ENCODE measurements around the gene BTBD9. TPM values are rescaled to one million over a fixed set of nuclear protein-coding genes. Genes with fewer than 3 reads are reported as not detected.
A peak's percentile ranks its signal among the peaks of the same experiment; 100 is the strongest.

The BTBD9 gene
- total RNA-seq, 1 experiment from 2014 or later, result 10.8 TPM

DNA sequence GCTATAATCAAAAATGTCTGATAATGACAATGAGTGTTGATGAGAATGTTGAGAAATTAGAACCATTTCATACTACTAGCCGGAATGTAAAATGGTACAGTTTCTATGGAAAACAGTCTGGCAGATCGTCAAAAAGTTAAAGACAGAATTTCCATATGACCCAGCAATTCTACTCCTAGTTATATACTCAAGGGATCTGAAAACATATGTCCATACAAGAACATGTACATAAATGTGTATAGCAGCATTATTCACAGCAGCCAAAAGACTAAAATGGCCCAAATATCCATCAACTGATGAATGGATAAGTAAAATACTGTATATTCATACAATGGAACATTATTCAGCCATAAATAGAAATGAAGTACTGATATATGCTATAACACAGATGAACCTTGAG is 236.2 kb downstream of the BTBD9 start:
- TF ChIP-seq EZH2 (IDR thresholded peaks at IDR 0.05; ENCODE audit: low read depth), result no peak
- TF ChIP-seq, protein P1, sequence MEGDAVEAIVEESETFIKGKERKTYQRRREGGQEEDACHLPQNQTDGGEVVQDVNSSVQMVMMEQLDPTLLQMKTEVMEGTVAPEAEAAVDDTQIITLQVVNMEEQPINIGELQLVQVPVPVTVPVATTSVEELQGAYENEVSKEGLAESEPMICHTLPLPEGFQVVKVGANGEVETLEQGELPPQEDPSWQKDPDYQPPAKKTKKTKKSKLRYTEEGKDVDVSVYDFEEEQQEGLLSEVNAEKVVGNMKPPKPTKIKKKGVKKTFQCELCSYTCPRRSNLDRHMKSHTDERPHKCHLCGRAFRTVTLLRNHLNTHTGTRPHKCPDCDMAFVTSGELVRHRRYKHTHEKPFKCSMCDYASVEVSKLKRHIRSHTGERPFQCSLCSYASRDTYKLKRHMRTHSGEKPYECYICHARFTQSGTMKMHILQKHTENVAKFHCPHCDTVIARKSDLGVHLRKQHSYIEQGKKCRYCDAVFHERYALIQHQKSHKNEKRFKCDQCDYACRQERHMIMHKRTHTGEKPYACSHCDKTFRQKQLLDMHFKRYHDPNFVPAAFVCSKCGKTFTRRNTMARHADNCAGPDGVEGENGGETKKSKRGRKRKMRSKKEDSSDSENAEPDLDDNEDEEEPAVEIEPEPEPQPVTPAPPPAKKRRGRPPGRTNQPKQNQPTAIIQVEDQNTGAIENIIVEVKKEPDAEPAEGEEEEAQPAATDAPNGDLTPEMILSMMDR (conservative IDR thresholded peaks at IDR 0.05), result no peak
- BruUV-seq (replicated peaks), result no TSS peak
- no peaks in the 10 kb centered on the region for H3K9me2 ChIP-seq (ENCODE audit: insufficient read depth)
- intact Hi-C loops (cut with micrococcal nuclease; ENCODE audit: unreplicated experiment), result no loop called here
- H3K27ac ChIP-seq, result no peak overlapping the region
- H3K9me3 ChIP-seq (ENCODE audit: insufficient read depth, low read depth), result no peaks in the 10 kb centered on the region
- H3K4me2 ChIP-seq, result no peak overlapping the region
- DNase-seq, result no peak
- no peaks in the 10 kb centered on the region for H4K20me1 ChIP-seq (ENCODE audit: insufficient read depth)
- H3F3A ChIP-seq (ENCODE audit: insufficient read depth, low read depth), result peaks cover 23% of the 10 kb centered on the region
- H3K4me3 ChIP-seq, result no peak overlapping the region
- ChIA-PET CTCF (no interaction called here), POLR2A (ENCODE audit: unreplicated experiment) (no interaction called here)
- no peaks in the 10 kb centered on the region for H3K27me3 ChIP-seq (ENCODE audit: insufficient read depth, low read depth)
- H3K4me1 ChIP-seq (replicated peaks; ENCODE audit: insufficient read depth), result peaks cover 36% of the 10 kb centered on the region
- no peaks in the 10 kb centered on the region for H3K36me3 ChIP-seq (ENCODE audit: low read depth)
- no peaks in the 10 kb centered on the region for H3K79me2 ChIP-seq (ENCODE audit: low read depth)
- no peak overlapping the region for H2AFZ ChIP-seq

- ChIA-PET POLR2A (ENCODE audit: unreplicated experiment) (no interaction called here), CTCF (no interaction called here)
- H4K20me1 ChIP-seq (ENCODE audit: insufficient read depth), result no peaks in the 10 kb centered on the region
- no peak for TF ChIP-seq EZH2 (IDR thresholded peaks at IDR 0.05; ENCODE audit: low read depth)
- TF ChIP-seq, protein P1 (conservative IDR thresholded peaks at IDR 0.05), result no peak
- H2AFZ ChIP-seq, result no peak overlapping the region
- no peaks in the 10 kb centered on the region for H3K36me3 ChIP-seq (ENCODE audit: low read depth)
- intact Hi-C loops (cut with micrococcal nuclease; ENCODE audit: unreplicated experiment), result no loop called here
- H3K9me2 ChIP-seq (ENCODE audit: insufficient read depth), result no peaks in the 10 kb centered on the region
- no peaks in the 10 kb centered on the region for H3K9me3 ChIP-seq (ENCODE audit: insufficient read depth, low read depth)
- peak in 1 of 2 experiments; percentile 57 for DNase-seq
- no peak overlapping the region for H3K4me3 ChIP-seq
- H3K4me1 ChIP-seq (replicated peaks; ENCODE audit: insufficient read depth), result peaks cover 33% of the 10 kb centered on the region
- no TSS peak for BruUV-seq (replicated peaks)
- peak overlapping the region; percentile 30; the same call in 1 of the 2 replicates for H3K4me2 ChIP-seq
- no peaks in the 10 kb centered on the region for H3K27me3 ChIP-seq (ENCODE audit: insufficient read depth, low read depth)
- H3K79me2 ChIP-seq (ENCODE audit: low read depth), result no peaks in the 10 kb centered on the region
- H3F3A ChIP-seq (ENCODE audit: insufficient read depth, low read depth), result peaks cover 22% of the 10 kb centered on the region
- H3K27ac ChIP-seq, result no peak overlapping the region
Observed at GRCh38 chr6:38400764-38401163, 239.0 kb downstream of the BTBD9 start.

- peaks cover 27% of the 10 kb centered on the region for H3K4me1 ChIP-seq (replicated peaks; ENCODE audit: insufficient read depth)
- no peaks in the 10 kb centered on the region for H3K27me3 ChIP-seq (ENCODE audit: insufficient read depth, low read depth)
- H4K20me1 ChIP-seq (ENCODE audit: insufficient read depth), result no peaks in the 10 kb centered on the region
- H3K4me2 ChIP-seq, result peak overlapping the region; percentile 30; the same call in 1 of the 2 replicates
- TF ChIP-seq, protein P1 (conservative IDR thresholded peaks at IDR 0.05), result no peak
- TF ChIP-seq EZH2 (IDR thresholded peaks at IDR 0.05; ENCODE audit: low read depth), result no peak
- no peaks in the 10 kb centered on the region for H3K36me3 ChIP-seq (ENCODE audit: low read depth)
- H3F3A ChIP-seq (ENCODE audit: insufficient read depth, low read depth), result peaks cover 16% of the 10 kb centered on the region
- no peak for DNase-seq
- no peaks in the 10 kb centered on the region for H3K79me2 ChIP-seq (ENCODE audit: low read depth)
- CTCF ChIA-PET, result no interaction called here
- POLR2A ChIA-PET (ENCODE audit: unreplicated experiment), result no interaction called here
- intact Hi-C loops (cut with micrococcal nuclease; ENCODE audit: unreplicated experiment), result no loop called here
- H2AFZ ChIP-seq, result no peak overlapping the region
- no peaks in the 10 kb centered on the region for H3K9me3 ChIP-seq (ENCODE audit: insufficient read depth, low read depth)
- H3K27ac ChIP-seq, result no peak overlapping the region
- no TSS peak for BruUV-seq (replicated peaks)
- no peaks in the 10 kb centered on the region for H3K9me2 ChIP-seq (ENCODE audit: insufficient read depth)
- no peak overlapping the region for H3K4me3 ChIP-seq
Observed at GRCh38 chr6:38400101-38400500, 239.6 kb downstream of the BTBD9 start.

All from PC-9 (cell line).